OCI-M2 (cell line): ENCODE measurements around the gene FHOD3.

Source experiments
- DNase-seq: peaks from one replicate; lab custom pipeline; 2025; ENCODE audit not compliant: unreplicated experiment; lab: John Stamatoyannopoulos, UW

The FHOD3 gene

GRCh38 chr18:36403896-36404820, 106.6 kb downstream of the FHOD3 start:
- DNase-seq: no peak

- DNase-seq: no peak
Observed at GRCh38 chr18:36405611-36406010, 108.1 kb downstream of the FHOD3 start.

GRCh38 chr18:36406805-36407204, 109.3 kb downstream of the FHOD3 start:
- no peak for DNase-seq

GRCh38 chr18:36408606-36409005, 111.1 kb downstream of the FHOD3 start:
- no peak for DNase-seq

- no peak for DNase-seq
Observed at GRCh38 chr18:36409779-36410178, 112.3 kb downstream of the FHOD3 start.

- no peak for DNase-seq
Observed at GRCh38 chr18:36410346-36410745, 112.8 kb downstream of the FHOD3 start.

- DNase-seq: no peak
Observed at GRCh38 chr18:36411745-36412168, 114.2 kb downstream of the FHOD3 start.

GRCh38 chr18:36412778-36413177, 115.3 kb downstream of the FHOD3 start:
- no peak for DNase-seq

GRCh38 chr18:36415171-36415570, 117.7 kb downstream of the FHOD3 start:
- DNase-seq: no peak

GRCh38 chr18:36415625-36416024, 118.1 kb downstream of the FHOD3 start:
- DNase-seq: no peak

GRCh38 chr18:36419188-36419899, 121.8 kb downstream of the FHOD3 start:
- DNase-seq: no peak

GRCh38 chr18:36419900-36420531, 122.5 kb downstream of the FHOD3 start:
- DNase-seq: no peak

- no peak for DNase-seq
Observed at GRCh38 chr18:36420826-36421225, 123.3 kb downstream of the FHOD3 start.

GRCh38 chr18:36424741-36425142, 127.2 kb downstream of the FHOD3 start:
- no peak for DNase-seq

GRCh38 chr18:36427369-36427768, 129.9 kb downstream of the FHOD3 start:
- no peak for DNase-seq

- no peak for DNase-seq
Observed at GRCh38 chr18:36427831-36428230, 130.3 kb downstream of the FHOD3 start.

GRCh38 chr18:36428431-36429029, 131.0 kb downstream of the FHOD3 start:
- DNase-seq: no peak

- DNase-seq: no peak
Observed at GRCh38 chr18:36432880-36433555, 135.5 kb downstream of the FHOD3 start.

GRCh38 chr18:36436387-36436786, 138.9 kb downstream of the FHOD3 start:
- no peak for DNase-seq

GRCh38 chr18:36440614-36441013, 143.1 kb downstream of the FHOD3 start:
- DNase-seq: no peak
